Sciatic nerve (tissue), 2 donors: Measurements from ENCODE around the gene MSL3. TPM values are rescaled to one million over a fixed set of nuclear protein-coding genes. Genes with fewer than 3 reads are reported as not detected.

Experiments
- ATAC-seq: fragments of 200-7000 bp; cut with Tn5 transposase; one replicate; pipeline ENCODE4 v1.9.1; 2020; ENCODE audit warnings: mild to moderate bottlenecking, moderate library complexity
- DNase-seq: peaks from one replicate; pipeline ENCODE4 v3.0.0-alpha.2; 2020; ENCODE audit warnings: low spot score
- intact Hi-C: fragments of 100-400 bp; cut with DNase I; formaldehyde crosslinking; loops from one replicate; pipeline ENCODE4 v1.14.2; 2022
- total RNA-seq: library from RNA; stranded (reverse); fragmentation: NEBNext Ultra II Directional; extraction: Animal tissue kit (Norgen Biotek cat#: 25700); gene quantifications from one replicate; pipeline ENCODE4 v1.2.1, GENCODE V29; 2021
- donor health status: DM: no; HTN: no; CAD: no.
- donor health status: DM: no; HTN: no; CAD: no.

The MSL3 gene
- total RNA-seq, 1 donor from 2014 or later = 31.1 TPM

DNA sequence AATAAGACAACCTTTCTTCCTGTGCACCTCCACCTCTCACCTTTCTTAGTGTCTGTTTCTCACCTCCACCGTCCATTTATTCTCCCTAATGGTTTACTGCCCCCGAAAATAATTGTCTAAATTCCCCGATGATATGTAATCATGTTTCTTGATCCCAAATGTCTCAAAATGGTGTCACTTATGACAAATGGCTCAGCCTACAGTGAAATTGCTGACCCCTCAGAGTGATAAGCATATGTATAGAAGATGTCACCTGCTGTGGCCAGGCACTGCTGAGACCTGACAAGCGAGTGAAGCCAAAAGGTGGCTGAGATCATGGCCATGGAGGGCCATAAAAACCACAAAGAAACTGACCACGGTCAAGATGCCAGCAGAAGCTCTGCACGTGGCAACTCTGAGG, 35.7 kb downstream of the MSL3 start:
- intact Hi-C loops = no loop called here
- ATAC-seq = no peak
- DNase-seq = no peak

DNA sequence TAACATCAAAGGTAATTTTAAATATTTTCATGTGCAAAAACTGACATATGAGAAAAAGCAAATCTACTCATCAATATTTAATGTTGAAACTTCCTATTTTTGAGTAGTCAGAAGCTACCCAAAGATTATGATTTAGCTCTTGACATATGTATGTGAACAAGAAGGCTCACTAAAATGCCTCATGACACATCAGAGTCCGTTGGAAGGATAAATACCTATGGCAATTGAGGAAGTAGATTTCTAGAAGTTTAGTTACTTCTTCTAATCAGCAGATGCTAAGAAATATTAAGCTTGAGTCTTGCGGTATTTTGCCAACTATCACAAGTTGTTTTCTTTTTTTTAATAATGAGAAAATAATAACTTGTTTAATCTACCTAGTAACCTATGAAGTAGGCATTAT, 55.3 kb downstream of the MSL3 start:
- no peak for DNase-seq
- intact Hi-C loops = no loop called here
- ATAC-seq = no peak

Other genes with a start within 250 kb of the MSL3 start
- 13.8 TPM for gene ARHGAP6, start 92.3 kb upstream of the MSL3 start, total RNA-seq